Naive thymus-derived CD4-positive, alpha-beta T cell (primary cell): ENCODE measurements around the gene NUAK1. TPM values are rescaled to one million over a fixed set of nuclear protein-coding genes. Genes with fewer than 3 reads are reported as not detected.

Experiments used
- ATAC-seq: fragments of 150-1000 bp; cut with Tn5 transposase; 2 replicates; pipeline ENCODE4 v1.10.0; 2021; ENCODE audit warnings: mild to moderate bottlenecking, moderate library complexity
- CTCF ChIA-PET: fragments of 350-600 bp; sonication (Branson Sonifier 250); formaldehyde crosslinking; loops from one replicate; lab custom pipeline; 2021; ENCODE audit warnings: antibody characterized with exemption; lab: Charles Lee
- POLR2A ChIA-PET: fragments of 350-600 bp; sonication (Branson Sonifier 250); formaldehyde crosslinking; loops from one replicate; lab custom pipeline; 2021; ENCODE audit warnings: antibody characterized with exemption, inconsistent platforms; lab: Charles Lee
- DNase-seq, 9 donors: peaks; one replicate each; pipeline versions ENCODE4 v3.0.0 to v3.0.0-alpha.2; 2020 to 2022; ENCODE audit warnings: mixed read lengths in 1 of 9
- H3K27ac ChIP-seq: one replicate; pipeline ENCODE4 v1.7.0; 2013; ENCODE audit warnings: mild to moderate bottlenecking, low read depth, low read length, moderate library complexity
- H3K27me3 ChIP-seq, 2 donors: one replicate each; pipeline ENCODE4 v1.7.0; 2013; ENCODE audit warnings: low read length in 2 of 2, mild to moderate bottlenecking in 2 of 2, moderate library complexity in 2 of 2; ENCODE audit not compliant: control insufficient read depth in 2 of 2, insufficient read depth in 2 of 2
- H3K36me3 ChIP-seq, 3 experiments: 1 replicate in 2 of 3; 2 replicates in 1 of 3; pipeline ENCODE4 v1.7.0; 2013; ENCODE audit warnings: low read length in 3 of 3, mild to moderate bottlenecking in 3 of 3, moderate library complexity in 1 of 3; ENCODE audit not compliant: insufficient read depth in 3 of 3, control insufficient read depth in 2 of 3
- H3K4me1 ChIP-seq, 2 donors: one replicate each; pipeline ENCODE4 v1.7.0; 2013; ENCODE audit warnings: low read length in 2 of 2, mild to moderate bottlenecking in 2 of 2, moderate library complexity in 1 of 2; ENCODE audit not compliant: control insufficient read depth in 2 of 2, insufficient read depth in 2 of 2
- H3K4me3 ChIP-seq: 2 replicates; pipeline ENCODE4 v1.7.0; 2013; ENCODE audit warnings: mild to moderate bottlenecking, low read length
- H3K9me3 ChIP-seq, 3 experiments: 1 replicate in 2 of 3; 2 replicates in 1 of 3; pipeline ENCODE4 v1.7.0; 2013; ENCODE audit warnings: low read length in 3 of 3; ENCODE audit not compliant: control insufficient read depth in 2 of 3
- H3K27ac Mint-ChIP-seq, 9 donors: one replicate each; pipeline ENCODE4 v1.8.0; 2020 to 2022; ENCODE audit warnings: mixed read lengths in 9 of 9, mild to moderate bottlenecking in 8 of 9, moderate library complexity in 5 of 9, inconsistent platforms in 2 of 9
- H3K27me3 Mint-ChIP-seq, 5 donors: one replicate each; pipeline ENCODE4 v1.8.0; 2021 to 2022; ENCODE audit warnings: mixed read lengths in 5 of 5, mild to moderate bottlenecking in 1 of 5
- H3K36me3 Mint-ChIP-seq, 5 donors: one replicate each; pipeline ENCODE4 v1.8.0; 2020 to 2022; ENCODE audit warnings: mixed read lengths in 5 of 5, mild to moderate bottlenecking in 3 of 5, inconsistent platforms in 1 of 5
- H3K4me1 Mint-ChIP-seq, 7 donors: one replicate each; pipeline ENCODE4 v1.8.0; 2020 to 2022; ENCODE audit warnings: mixed read lengths in 7 of 7, mild to moderate bottlenecking in 3 of 7, inconsistent platforms in 1 of 7
- H3K4me3 Mint-ChIP-seq, 10 donors: one replicate each; pipeline ENCODE4 v1.8.0; 2020 to 2022; ENCODE audit warnings: mild to moderate bottlenecking in 10 of 10, mixed read lengths in 10 of 10, moderate library complexity in 6 of 10, inconsistent platforms in 2 of 10
- H3K9me3 Mint-ChIP-seq, 11 donors: one replicate each; pipeline ENCODE4 v1.8.0; 2020 to 2022; ENCODE audit warnings: mixed read lengths in 11 of 11, mild to moderate bottlenecking in 4 of 11, inconsistent platforms in 1 of 11, moderate library complexity in 1 of 11
- intact Hi-C, 2 donors: fragments of 100-400 bp; cut with micrococcal nuclease; formaldehyde crosslinking; loops; one replicate each; pipeline ENCODE4 v1.15.1; 2023
- polyA plus RNA-seq, 2 donors: library from polyadenylated mRNA; unstranded; fragments of 300-500 nt; fragmentation: Illumina TruSeq; gene quantifications; one replicate each; pipeline ENCODE4 v1.2.3, GENCODE V29; 2021
- total RNA-seq, 6 experiments: library from RNA in 5 of 6; stranded (reverse) in 5 of 6; gene quantifications; 1 replicate in 5 of 6; 2 replicates in 1 of 6; pipeline ENCODE4 v1.2.3 and lab custom pipeline; 2021 to 2026

NUAK1 gene
- total and polyA plus RNA-seq, 7 experiments from 2014 or later: 0.02 to 0.51 (median 0.08) TPM; not detected in 4

DNA sequence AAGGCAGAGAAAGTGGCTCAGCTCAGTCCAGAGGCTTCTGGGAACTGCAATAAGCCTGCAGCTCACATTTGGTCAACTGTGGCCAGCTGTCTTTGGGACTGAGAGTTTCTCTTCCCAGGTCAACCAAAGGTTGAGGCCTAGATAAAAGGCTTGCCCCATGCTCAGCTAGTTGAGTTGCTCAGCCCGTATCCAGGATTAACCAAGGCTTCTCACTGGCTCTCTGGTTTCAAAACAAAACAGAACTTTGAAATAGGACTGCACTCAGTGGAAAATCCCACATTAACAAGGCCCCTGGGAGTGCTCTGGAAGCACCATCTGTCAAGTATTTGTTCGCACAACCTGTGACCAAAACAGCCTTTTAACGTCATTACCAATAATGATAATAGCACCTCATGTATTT, 40.3 kb upstream of the NUAK1 start:
- DNase-seq: no peak
- H3K36me3 Mint-ChIP-seq: no peaks in the 10 kb centered on the region
- no peaks in the 10 kb centered on the region for H3K9me3 ChIP-seq
- H3K4me3 Mint-ChIP-seq: no peak overlapping the region
- no peak overlapping the region for H3K27ac ChIP-seq
- CTCF ChIA-PET: no interaction called here
- intact Hi-C loops: no loop called here
- H3K27ac Mint-ChIP-seq: no peak overlapping the region
- no peak overlapping the region for H3K4me3 ChIP-seq
- no peaks in the 10 kb centered on the region for H3K36me3 ChIP-seq
- no peaks in the 10 kb centered on the region for H3K4me1 Mint-ChIP-seq
- no peaks in the 10 kb centered on the region for H3K9me3 Mint-ChIP-seq
- H3K4me1 ChIP-seq: no peaks in the 10 kb centered on the region
- H3K27me3 Mint-ChIP-seq: peaks cover 3 to 25% (median 15%) of the 10 kb centered on the region in 5 donors
- ATAC-seq: no peak
- no peaks in the 10 kb centered on the region for H3K27me3 ChIP-seq
- POLR2A ChIA-PET: no interaction called here

DNA sequence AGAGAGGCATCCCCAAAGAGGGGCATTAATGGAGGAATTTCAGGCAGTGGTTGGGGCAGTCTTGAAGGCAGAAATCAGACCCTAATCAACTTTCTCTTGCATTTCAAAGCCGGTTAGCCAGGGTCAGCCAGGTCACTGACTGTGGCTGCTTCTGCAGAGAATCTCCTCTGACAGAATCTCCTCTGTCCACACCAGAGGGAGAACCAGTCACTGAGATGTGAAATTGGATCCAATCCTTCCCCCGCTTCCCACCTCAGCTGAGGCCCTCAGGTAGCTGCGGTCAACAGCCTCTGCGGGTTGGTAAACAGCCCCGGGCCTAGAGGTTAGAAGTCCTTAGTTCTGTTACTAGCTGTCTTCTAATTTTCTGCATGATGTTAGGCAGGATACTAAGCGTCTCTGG, 39.8 kb upstream of the NUAK1 start:
- Histone ChIP-seq H3K36me3 (no peaks in the 10 kb centered on the region), H3K27me3 (no peaks in the 10 kb centered on the region), H3K4me3 (no peak overlapping the region), H3K4me1 (no peaks in the 10 kb centered on the region), H3K27ac (no peak overlapping the region), H3K9me3 (no peaks in the 10 kb centered on the region)
- H3K36me3 Mint-ChIP-seq: no peaks in the 10 kb centered on the region
- DNase-seq (no peak), ATAC-seq (no peak)
- intact Hi-C loops: no loop called here
- no peaks in the 10 kb centered on the region for H3K4me1 Mint-ChIP-seq
- no peak overlapping the region for H3K27ac Mint-ChIP-seq
- H3K27me3 Mint-ChIP-seq: peaks cover 3 to 25% (median 15%) of the 10 kb centered on the region in 5 donors
- CTCF ChIA-PET: no interaction called here
- no peaks in the 10 kb centered on the region for H3K9me3 Mint-ChIP-seq
- H3K4me3 Mint-ChIP-seq: no peak overlapping the region
- POLR2A ChIA-PET: no interaction called here

DNA sequence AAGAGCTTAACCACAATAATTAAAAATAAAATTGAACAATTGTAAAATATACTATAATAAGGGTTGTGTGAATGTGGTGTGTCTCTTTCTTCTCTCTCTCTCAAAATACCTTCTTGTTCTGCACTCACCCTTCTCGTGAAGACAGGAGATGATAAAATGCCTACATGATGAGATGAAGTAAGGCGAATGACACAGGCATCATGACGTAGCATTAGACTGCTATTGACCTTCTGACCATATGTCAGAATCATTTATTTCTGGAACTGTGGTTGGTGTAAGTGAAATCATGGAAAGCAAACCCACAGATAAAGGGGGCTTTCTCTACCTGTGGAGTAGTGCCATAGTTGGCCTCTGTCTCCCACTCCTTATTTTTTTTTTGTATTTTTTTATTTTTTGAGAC, 37.8 kb upstream of the NUAK1 start:
- Mint-ChIP-seq H3K27ac (no peak overlapping the region), H3K4me1 (peaks cover 0 to 2% (median 0%) of the 10 kb centered on the region in 7 donors), H3K4me3 (no peak overlapping the region), H3K9me3 (no peaks in the 10 kb centered on the region), H3K27me3 (peaks cover 7 to 33% (median 8%) of the 10 kb centered on the region in 5 donors), H3K36me3 (no peaks in the 10 kb centered on the region)
- Histone ChIP-seq H3K4me1 (no peaks in the 10 kb centered on the region), H3K9me3 (no peaks in the 10 kb centered on the region), H3K36me3 (no peaks in the 10 kb centered on the region), H3K4me3 (no peak overlapping the region), H3K27me3 (no peaks in the 10 kb centered on the region), H3K27ac (no peak overlapping the region)
- DNase-seq: no peak
- POLR2A ChIA-PET: no interaction called here
- intact Hi-C loops: no loop called here
- ATAC-seq: no peak
- CTCF ChIA-PET: no interaction called here

DNA sequence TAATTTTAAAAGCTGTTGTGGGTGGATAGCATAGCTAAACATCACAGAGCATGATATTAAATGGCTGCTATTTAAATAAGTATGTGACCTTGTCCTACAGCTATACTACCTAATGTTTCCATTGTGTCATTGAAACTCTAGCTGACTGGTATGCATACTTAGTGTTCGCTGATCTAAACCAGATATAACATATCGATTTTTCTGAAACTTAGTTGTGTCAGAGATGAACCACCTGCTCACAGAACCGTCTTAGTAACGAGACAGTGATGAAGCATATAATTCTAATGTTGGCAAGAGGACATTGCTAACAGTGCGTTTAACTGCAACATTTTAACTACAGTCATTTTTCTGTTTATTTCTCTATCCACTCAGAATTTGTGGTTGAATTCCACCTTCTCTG, 36.1 kb upstream of the NUAK1 start:
- intact Hi-C loops: no loop called here
- DNase-seq: no peak
- H3K27me3 Mint-ChIP-seq: peaks cover 4 to 25% (median 8%) of the 10 kb centered on the region in 5 donors
- CTCF ChIA-PET: no interaction called here
- POLR2A ChIA-PET: no interaction called here
- no peaks in the 10 kb centered on the region for H3K9me3 Mint-ChIP-seq
- no peaks in the 10 kb centered on the region for H3K9me3 ChIP-seq
- no peaks in the 10 kb centered on the region for H3K4me1 ChIP-seq
- H3K27me3 ChIP-seq: no peaks in the 10 kb centered on the region
- H3K4me1 Mint-ChIP-seq: peaks cover 0 to 2% (median 0%) of the 10 kb centered on the region in 7 donors
- no peaks in the 10 kb centered on the region for H3K36me3 ChIP-seq
- H3K4me3 Mint-ChIP-seq: no peak overlapping the region
- no peak for ATAC-seq
- no peak overlapping the region for H3K27ac Mint-ChIP-seq
- no peak overlapping the region for H3K27ac ChIP-seq
- no peak overlapping the region for H3K4me3 ChIP-seq
- no peaks in the 10 kb centered on the region for H3K36me3 Mint-ChIP-seq

DNA sequence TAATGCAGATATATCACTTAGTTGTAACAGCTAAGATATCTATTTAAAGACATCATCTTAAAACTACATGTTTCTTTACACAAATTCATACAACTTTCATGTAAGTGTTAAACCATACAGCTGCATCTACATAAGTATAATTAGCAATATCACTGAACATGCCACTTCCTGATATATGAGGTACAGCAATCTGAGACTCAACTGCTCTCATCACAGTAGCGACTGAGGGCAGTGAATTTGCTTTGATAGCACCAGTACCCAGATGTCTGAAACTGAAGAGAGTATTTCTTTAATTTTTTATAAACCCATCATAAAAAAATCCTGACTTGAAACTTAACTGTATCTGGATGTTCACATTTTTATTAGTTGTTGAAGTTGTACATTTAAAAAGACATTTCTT, 34.7 kb upstream of the NUAK1 start:
- Histone ChIP-seq H3K36me3 (no peaks in the 10 kb centered on the region), H3K27me3 (no peaks in the 10 kb centered on the region), H3K4me3 (no peak overlapping the region), H3K9me3 (no peaks in the 10 kb centered on the region), H3K4me1 (no peaks in the 10 kb centered on the region), H3K27ac (no peak overlapping the region)
- Mint-ChIP-seq H3K27ac (no peak overlapping the region), H3K27me3 (peaks cover 8 to 25% (median 12%) of the 10 kb centered on the region in 5 donors), H3K4me3 (no peak overlapping the region), H3K9me3 (peaks cover 0 to 7% (median 0%) of the 10 kb centered on the region in 11 donors), H3K4me1 (peaks cover 0 to 2% (median 0%) of the 10 kb centered on the region in 7 donors), H3K36me3 (no peaks in the 10 kb centered on the region)
- ChIA-PET CTCF (no interaction called here), POLR2A (no interaction called here)
- DNase-seq (no peak), ATAC-seq (no peak)
- intact Hi-C loops: no loop called here

DNA sequence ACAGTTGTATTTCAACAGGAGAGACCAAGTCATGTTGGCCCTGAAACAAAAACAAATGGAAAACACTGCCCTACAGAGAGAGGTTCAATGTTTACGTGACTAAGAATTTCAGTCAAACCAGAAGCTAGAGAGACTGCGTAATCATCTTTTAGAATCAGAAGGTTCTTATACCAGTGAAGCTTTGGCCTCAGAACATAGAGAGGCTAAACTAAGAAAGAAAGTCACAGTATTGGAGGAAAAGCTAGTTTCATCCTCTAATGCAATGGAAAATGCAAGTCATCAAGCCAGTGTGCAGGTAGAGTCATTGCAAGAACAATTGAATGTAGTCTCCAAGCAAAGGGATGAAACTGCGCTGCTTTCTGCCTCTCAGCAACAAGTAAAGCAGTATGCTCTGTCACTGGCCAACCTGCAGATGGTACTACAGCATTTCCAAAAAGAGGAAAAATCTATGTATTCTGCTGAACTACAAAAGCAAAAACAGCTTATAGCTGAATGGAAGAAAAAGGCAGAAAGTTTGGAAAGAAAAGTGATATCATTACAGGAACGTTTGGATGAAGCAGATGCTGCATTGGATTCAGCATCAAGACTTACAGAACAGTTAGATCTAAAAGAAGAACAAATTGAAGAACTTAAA, 32.5 kb upstream of the NUAK1 start:
- no peaks in the 10 kb centered on the region for H3K9me3 ChIP-seq
- H3K9me3 Mint-ChIP-seq: peaks cover 0 to 20% (median 5%) of the 10 kb centered on the region in 11 donors
- H3K27ac ChIP-seq: no peak overlapping the region
- CTCF ChIA-PET: no interaction called here
- H3K27ac Mint-ChIP-seq: no peak overlapping the region
- H3K27me3 Mint-ChIP-seq: peaks cover 4 to 20% (median 17%) of the 10 kb centered on the region in 5 donors
- no peaks in the 10 kb centered on the region for H3K27me3 ChIP-seq
- no peaks in the 10 kb centered on the region for H3K36me3 Mint-ChIP-seq
- H3K4me1 Mint-ChIP-seq: peaks cover 0 to 2% (median 0%) of the 10 kb centered on the region in 7 donors
- H3K36me3 ChIP-seq: no peaks in the 10 kb centered on the region
- H3K4me3 ChIP-seq: no peak overlapping the region
- DNase-seq (no peak), ATAC-seq (no peak)
- POLR2A ChIA-PET: interaction anchor here (0.5 to 1.0 kb wide), 2 partner anchors 24 to 201 kb away, joined by 3 to 6 read pairs; no protein-coding TSS in a partner anchor
- no peaks in the 10 kb centered on the region for H3K4me1 ChIP-seq
- intact Hi-C loops: no loop called here
- no peak overlapping the region for H3K4me3 Mint-ChIP-seq

DNA sequence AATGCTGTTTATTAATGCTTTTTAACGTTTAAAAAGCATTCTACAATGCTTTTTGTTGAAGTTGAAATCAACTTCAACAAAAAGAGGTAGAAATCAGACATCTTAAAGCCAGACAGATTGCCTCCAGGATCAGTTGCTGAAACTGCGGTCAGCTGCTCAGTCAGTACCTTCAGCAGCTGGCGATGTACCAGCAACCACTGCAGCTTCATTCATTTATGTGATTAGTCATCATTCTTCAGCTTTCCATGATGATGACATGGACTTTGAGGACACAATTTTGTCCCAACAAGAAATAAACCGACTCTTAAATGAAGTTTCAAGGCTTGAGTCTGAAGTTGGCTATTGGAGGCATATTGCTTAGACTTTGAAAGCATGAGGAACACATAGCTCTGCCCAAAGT, 31.5 kb upstream of the NUAK1 start:
- Histone ChIP-seq H3K27ac (no peak overlapping the region), H3K4me3 (no peak overlapping the region), H3K4me1 (no peaks in the 10 kb centered on the region), H3K9me3 (no peaks in the 10 kb centered on the region), H3K27me3 (no peaks in the 10 kb centered on the region), H3K36me3 (no peaks in the 10 kb centered on the region)
- Mint-ChIP-seq H3K27ac (no peak overlapping the region), H3K4me1 (peaks cover 0 to 2% (median 0%) of the 10 kb centered on the region in 7 donors), H3K36me3 (no peaks in the 10 kb centered on the region), H3K4me3 (no peak overlapping the region), H3K27me3 (peaks cover 14 to 26% (median 23%) of the 10 kb centered on the region in 5 donors), H3K9me3 (peaks cover 0 to 25% (median 5%) of the 10 kb centered on the region in 11 donors)
- DNase-seq: no peak
- ChIA-PET CTCF (no interaction called here), POLR2A (no interaction called here)
- intact Hi-C loops: no loop called here
- no peak for ATAC-seq
